GM12892 (cell line): Measurements from ENCODE around the gene NBEA.

ENCODE experiments used
- DNase-seq: peaks from one replicate; pipeline ENCODE4 v3.0.0; 2011; ENCODE audit not compliant: insufficient read length
- FAIRE-seq: peaks from 2 replicates; lab custom pipeline; 2011; peaks lifted over from hg19 to GRCh38; lab: Jason Lieb, UNC
- POLR2A ChIP-seq: IDR thresholded peaks from 2 replicates; pipeline ENCODE4 v1.6.1; 2011; ENCODE audit warnings: low read depth, low read length, control low read depth
- POLR2AphosphoS5 ChIP-seq: IDR thresholded peaks from 2 replicates; pipeline ENCODE4 v1.6.1; 2011; ENCODE audit warnings: low read depth, low read length, control low read depth
- TAF1 ChIP-seq: IDR thresholded peaks from 2 replicates; pipeline ENCODE4 v1.6.1; 2011; ENCODE audit warnings: low read depth, mild to moderate bottlenecking, control low read depth, low read length, borderline replicate concordance

NBEA gene

DNA sequence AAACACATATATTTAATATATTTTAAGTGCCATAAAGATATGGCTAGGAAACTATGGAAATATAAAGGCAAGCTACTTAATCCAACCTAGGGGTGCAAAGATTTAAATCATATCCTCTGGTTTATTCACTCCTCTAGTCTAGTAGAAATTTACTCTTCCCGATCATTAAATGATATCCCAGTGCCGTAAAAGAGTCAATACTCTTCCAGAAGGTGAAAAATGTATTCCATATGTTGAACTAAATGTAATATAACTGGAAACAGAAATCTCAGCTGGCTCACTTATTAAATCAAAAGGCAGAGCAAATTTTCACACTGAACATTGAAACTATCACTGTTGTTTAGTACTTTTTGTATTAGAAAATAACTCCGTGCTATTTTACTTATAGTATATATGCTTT lies 523.3 kb downstream of the NBEA start:
- DNase-seq (no peak), FAIRE-seq (no peak)
- TF ChIP-seq POLR2A, result no peak
- TF ChIP-seq TAF1, result no peak
- TF ChIP-seq POLR2AphosphoS5, result no peak

DNA sequence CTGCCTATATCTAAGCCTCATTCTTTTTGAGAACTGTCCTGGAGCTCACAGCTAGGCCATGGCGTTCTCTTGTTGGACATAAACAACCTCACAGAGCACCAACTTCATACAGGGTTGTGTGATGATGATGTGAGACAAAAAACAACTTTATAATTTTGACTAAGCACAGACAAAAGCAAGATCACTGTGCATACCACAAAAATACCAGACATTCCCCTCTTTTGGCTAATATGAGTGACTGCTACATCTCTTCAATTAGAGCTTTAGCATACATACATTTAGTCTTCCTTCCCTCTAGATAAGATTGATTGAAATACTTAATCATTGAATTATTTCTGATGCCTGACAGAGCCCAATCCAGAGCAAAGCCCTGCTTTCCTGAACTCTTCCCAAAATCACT lies 526.1 kb downstream of the NBEA start:
- no peak for TF ChIP-seq TAF1
- TF ChIP-seq POLR2AphosphoS5, result no peak
- TF ChIP-seq POLR2A, result no peak
- no peak for FAIRE-seq
- DNase-seq, result no peak

DNA sequence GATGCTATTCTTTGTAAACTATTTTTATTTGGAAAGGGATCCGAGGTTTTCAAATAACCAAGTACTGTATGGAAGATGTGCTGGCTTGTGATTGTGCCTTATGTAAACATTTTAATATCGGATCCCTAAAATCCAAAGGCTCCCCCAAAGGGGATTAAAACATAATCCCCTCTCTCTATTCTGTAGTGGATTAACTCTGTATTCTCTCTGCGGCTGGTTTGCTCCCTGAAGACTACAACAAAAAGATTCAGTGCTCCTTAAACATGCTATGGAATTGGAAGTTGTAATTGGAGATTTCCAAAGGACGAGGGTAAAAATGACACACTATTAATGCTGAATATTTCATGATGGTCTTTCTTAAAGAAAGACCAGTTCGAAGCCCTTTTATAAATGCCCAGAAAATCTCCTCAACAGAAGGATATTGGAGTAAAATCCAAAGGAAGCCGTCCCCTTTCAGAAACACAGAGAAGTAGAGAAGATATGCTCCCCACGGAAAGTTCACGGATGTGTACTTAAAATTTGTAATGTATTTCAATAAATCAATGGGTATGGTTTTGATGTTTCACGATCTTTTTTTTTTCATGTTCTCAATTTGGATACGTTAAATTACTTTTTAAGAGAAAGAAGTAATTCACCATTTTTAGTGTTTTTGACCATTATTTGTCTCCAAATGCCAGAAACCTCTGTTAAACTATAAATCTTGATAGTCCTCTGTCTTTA lies 527.9 kb downstream of the NBEA start:
- no peak for FAIRE-seq

DNA sequence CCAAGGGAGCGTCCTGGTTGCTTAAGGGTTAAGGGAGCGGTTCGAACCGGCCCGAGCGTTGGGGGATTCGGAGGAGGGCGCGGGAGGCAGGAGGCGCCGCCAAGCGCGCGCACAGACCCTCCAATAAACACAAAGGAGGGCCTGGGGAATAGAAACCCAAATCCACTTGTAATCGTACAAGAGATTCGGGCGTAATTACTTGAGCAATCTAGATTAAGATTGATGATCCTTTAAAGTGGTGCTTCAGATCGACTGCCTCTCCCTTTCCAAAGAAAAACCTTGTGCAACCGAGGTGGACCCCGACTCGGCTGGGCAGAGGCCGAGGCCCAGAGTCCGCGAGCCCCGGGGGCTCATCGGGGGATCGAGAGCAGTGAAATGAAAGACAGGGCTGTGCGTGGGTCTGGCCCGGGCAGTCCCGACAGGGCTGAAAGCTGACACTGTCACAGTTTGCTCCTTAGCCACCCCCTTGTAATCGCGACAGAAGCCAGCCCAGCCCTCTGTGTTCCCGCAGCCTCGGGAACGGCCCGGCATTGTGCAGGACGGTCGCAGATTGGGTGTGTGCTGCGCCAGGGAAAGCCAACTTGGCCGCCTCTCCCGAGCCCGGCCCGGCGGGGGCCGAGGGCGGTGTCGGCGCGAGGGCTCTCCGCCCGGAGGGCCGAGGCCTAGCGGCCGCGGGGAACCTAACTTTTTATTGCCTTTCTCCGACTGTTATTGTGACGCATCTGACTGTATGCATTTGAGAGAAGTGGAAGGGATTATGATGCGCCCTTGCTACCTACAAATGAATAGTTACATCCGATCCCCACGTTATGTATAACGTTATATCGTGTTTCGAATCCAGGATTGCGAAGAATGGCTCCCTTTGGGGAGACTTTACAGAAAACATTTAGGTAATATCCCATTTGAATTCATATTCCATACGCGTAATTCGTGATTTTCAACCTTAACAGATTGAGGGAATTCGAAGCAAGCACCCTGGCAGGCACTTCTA lies 528.9 kb downstream of the NBEA start:
- DNase-seq (no peak), FAIRE-seq (no peak)
- TF ChIP-seq POLR2A (no peak), POLR2AphosphoS5 (no peak), TAF1 (no peak)

More for the DNA sequence above, 527.9 kb downstream of the NBEA start:
- TF ChIP-seq POLR2A, result no peak
- TF ChIP-seq TAF1, result no peak
- no peak for TF ChIP-seq POLR2AphosphoS5
- no peak for DNase-seq

DNA sequence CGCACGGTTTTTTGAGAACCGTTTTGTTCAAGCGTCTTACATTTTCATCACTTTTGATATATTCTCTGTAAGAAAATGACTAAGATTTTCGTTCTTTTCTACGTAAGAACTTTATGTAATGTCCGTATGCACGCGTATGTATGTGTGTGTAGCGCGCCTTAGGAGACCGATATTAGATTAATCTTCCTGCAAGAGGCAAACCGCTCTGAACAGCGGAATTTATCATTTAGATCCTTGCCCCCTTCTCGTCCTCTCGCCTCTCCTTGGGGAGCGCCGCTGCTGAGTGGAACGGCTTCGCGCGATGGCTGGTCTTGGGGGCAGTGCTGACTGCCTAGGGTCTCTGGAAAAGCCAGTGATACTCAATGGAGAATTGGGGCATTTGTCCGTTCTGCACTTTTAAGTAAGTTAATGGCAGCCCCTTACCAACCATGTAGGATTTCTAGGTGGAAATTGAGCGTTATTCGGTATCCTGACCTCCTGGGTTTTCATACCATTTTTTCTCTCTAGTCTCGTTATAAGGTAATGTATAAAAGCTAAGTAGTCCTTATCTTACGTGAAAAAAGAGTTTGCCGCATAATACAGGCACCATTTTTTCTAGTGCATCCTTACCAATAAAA lies 529.7 kb downstream of the NBEA start:
- TF ChIP-seq TAF1, result no peak
- no peak for TF ChIP-seq POLR2A
- no peak for TF ChIP-seq POLR2AphosphoS5
- no peak for FAIRE-seq
- no peak for DNase-seq

DNA sequence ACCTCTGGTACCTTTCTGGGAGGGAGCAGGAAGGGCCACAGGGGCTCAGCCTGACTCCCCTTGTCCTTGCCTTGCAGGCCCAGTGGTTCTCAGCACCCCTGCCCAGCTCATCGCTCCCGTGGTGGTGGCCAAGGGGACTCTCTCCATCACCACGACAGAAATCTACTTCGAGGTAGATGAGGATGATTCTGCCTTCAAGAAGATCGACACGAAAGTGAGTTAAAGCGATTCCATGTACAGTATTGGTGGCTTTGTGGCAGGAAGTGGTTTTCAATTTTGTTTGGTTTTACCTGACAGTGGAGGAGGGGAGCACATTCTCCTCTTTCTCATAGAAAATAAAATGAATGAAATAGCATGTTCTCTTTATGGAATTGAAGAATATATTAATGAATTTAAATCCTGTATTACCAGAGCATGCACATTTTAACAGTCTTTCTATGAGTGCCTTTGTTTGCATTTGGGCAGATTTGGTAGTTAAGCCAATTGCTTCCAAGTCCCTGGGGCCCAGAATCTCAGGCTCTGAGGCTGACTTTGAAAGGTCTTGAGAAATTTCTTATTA lies 530.3 kb downstream of the NBEA start:
- TF ChIP-seq POLR2AphosphoS5, result no peak
- no peak for TF ChIP-seq POLR2A
- TF ChIP-seq TAF1, result no peak
- no peak for DNase-seq
- FAIRE-seq, result no peak

DNA sequence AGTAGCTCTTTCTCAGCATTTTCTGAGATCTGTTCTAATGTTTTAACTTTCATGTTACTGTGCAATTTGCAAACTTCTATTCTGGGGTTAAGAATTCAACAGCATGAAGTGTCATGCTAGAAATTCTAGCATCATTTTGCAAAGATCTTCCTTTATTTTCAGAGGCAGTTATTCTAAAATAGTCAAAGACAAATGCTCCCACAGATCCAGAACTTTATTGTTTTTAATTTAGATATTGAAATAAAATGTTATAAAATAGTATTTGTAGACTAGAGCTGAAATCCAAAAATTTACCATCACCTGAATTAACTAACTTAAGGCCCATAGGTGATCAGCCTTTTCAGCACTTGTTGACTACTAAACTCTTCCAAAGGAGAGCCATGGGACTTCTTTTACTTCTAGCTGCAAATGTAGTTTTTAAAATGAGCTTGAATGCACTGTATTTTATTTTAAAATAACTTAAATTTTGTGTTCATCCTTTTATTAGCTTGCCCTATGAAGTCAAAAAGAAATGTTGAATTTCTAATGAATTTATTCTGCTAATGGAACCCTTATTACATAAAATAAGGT lies 531.2 kb downstream of the NBEA start:
- FAIRE-seq, result no peak
- TF ChIP-seq POLR2A (no peak), POLR2AphosphoS5 (no peak), TAF1 (no peak)
- no peak for DNase-seq

DNA sequence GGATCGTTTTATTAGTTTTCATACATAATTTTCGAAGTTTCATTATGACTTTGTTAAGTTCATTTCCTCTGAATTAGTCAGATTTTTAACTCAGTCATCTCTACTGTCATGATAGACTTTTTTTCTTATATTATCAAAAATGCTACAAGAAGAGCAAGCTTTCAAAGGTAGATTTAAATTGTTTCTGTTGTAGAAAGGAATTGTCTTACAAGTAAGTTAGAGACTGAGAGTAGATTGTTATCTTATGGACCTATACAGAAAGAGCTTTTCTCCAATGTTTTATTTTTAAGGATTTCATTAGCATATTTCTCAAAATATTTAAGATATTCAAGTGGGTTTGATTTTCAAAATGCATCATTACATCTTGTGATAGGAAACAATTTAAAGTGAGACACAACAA lies 531.7 kb downstream of the NBEA start:
- no peak for DNase-seq
- no peak for FAIRE-seq
- TF ChIP-seq TAF1 (no peak), POLR2AphosphoS5 (no peak), POLR2A (no peak)

DNA sequence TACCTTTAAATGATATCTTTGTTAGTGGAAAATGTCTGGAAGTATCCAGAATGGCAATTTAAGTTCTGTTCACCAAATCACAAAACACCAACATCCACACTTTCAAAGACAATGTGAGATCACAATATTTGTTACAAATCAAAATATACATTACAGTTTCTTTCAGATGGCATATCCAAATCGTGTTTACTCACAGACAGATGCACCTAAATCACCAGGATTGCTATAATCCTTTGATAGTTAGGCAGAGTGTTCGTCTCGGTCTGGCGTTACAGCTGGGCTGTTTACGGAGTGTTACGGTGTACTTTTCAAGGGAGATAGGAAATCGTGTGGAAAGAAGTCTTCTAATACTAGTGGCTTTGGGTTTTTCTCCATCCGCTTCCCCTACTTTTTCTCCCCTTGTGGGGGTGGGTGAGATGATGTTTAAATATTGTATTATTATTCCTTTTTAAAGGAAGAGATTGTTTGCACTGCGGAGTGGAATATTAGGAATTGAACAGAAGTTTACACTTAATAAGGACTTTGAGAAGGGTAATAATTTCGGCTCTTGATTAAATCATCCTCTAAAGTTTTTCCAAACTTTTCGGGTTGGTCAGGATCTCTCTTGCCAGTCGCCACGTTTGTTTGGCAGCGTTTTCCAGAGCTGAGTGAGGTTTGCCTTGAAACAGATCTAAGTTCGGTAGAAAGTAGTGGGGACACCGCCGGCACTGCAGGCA lies 532.6 kb downstream of the NBEA start:
- TF ChIP-seq POLR2A (no peak), POLR2AphosphoS5 (no peak), TAF1 (no peak)
- FAIRE-seq, result no peak

DNA sequence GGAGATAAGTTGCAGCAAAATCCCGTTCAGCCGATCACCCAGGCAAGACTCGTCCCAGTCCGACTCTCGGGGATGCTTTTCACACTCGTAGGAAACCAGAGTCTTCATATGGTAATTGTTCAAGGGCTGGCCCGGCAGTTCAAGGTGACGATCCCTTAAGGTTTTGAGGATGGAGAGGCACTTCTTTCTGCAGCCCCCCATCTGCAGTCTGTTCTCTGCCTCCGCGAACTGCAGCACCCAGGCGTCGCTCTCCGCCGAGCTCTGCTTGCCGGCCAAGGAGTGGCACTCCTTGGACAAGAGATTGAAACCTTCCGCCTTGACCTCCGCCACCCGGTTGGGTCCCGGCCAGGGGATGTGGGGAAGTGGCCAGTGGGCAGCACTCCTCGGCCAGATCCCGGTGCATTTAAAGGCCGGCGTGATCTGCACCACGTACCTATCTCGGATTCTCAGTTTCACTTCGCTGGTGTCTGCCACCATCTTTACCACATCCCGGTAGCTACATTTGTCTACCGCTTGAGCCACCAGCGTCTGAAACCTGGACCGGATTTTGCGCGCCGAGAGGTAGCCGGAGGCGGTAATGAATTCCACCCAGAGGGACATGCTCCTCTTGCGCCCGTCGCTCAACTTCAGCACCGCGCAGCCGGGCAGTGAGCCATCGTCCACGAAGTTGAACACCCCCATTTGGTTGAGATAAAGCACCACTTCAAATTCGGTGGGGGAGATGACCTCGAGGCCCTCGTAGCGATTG lies 533.3 kb downstream of the NBEA start:
- no peak for TF ChIP-seq TAF1
- no peak for TF ChIP-seq POLR2AphosphoS5
- TF ChIP-seq POLR2A, result no peak
- DNase-seq (no peak), FAIRE-seq (no peak)

More for the DNA sequence above, 532.6 kb downstream of the NBEA start:
- no peak for DNase-seq
